ENCODE results near the gene MTMR3. TPM values are rescaled to one million over a fixed set of nuclear protein-coding genes. Genes with fewer than 3 reads are reported as not detected.
"Not testable (repeated sequence)": the region's sequence is repeated elsewhere in the genome, so short reads cannot be mapped to it uniquely, and the experiment has no call there.

Gene MTMR3
- total and polyA plus RNA-seq, 4 donors, result 13.6 to 86.0 (median 41.3) TPM

- Histone ChIP-seq H3K9ac (ENCODE audit: insufficient read depth in 1 of 2, low read length in 2 of 2) (no peak overlapping the region), H3K4me3 (no peak overlapping the region), H3K4me1 (ENCODE audit: control insufficient read depth in 5 of 5, insufficient read depth in 5 of 5, low read length in 5 of 5) (no peaks in the 10 kb centered on the region), H3K9me3 (ENCODE audit: control insufficient read depth in 4 of 4, insufficient read depth in 3 of 4, low read length in 3 of 4) (no peaks in the 10 kb centered on the region), H3K36me3 (ENCODE audit: control insufficient read depth in 4 of 4, insufficient read depth in 4 of 4, low read length in 4 of 4) (no peaks in the 10 kb centered on the region), H3K27ac (ENCODE audit: low read depth in 1 of 2, low read length in 1 of 2) (no peak overlapping the region), H3K27me3 (ENCODE audit: control insufficient read depth in 3 of 3, insufficient read depth in 3 of 3, low read length in 2 of 3) (no peaks in the 10 kb centered on the region)
- TF ChIP-seq CTCF (IDR thresholded peaks at IDR 0.05; ENCODE audit: control extremely low read depth, extremely low read depth), result no peak
- ATAC-seq (ENCODE audit: insufficient read depth, low FRiP score) (no peak), DNase-seq (no peak)
- WGBS, 2 donors, result 74 to 85% methylated on average over 10 of the region's 10 CpGs
These were observed 171.2 kb downstream of the MTMR3 start for GRCh38 chr22:30054067-30054763.

DNA sequence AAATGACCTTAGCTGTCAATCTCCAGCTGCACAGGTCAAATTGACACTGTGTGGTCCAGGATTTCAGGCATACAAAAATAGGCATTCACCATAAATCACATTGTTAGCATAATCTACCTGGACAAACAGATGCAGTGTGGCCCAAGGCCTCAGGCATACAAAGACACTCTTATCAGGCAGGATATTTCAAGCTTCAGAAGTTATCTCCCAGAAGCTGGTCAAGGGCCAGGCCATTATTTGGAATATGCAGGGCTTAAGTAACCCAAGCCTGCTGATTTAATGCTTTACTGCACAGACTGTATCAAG is 171.7 kb downstream of the MTMR3 start:
- Histone ChIP-seq H3K4me1 (ENCODE audit: control insufficient read depth in 5 of 5, insufficient read depth in 5 of 5, low read length in 5 of 5) (no peaks in the 10 kb centered on the region), H3K4me3 (no peak overlapping the region), H3K27me3 (ENCODE audit: control insufficient read depth in 3 of 3, insufficient read depth in 3 of 3, low read length in 2 of 3) (no peaks in the 10 kb centered on the region), H3K9ac (ENCODE audit: insufficient read depth in 1 of 2, low read length in 2 of 2) (peak overlapping the region in 1 of 2 donors; percentile 8), H3K9me3 (ENCODE audit: control insufficient read depth in 4 of 4, insufficient read depth in 3 of 4, low read length in 3 of 4) (no peaks in the 10 kb centered on the region), H3K36me3 (ENCODE audit: control insufficient read depth in 4 of 4, insufficient read depth in 4 of 4, low read length in 4 of 4) (no peaks in the 10 kb centered on the region), H3K27ac (ENCODE audit: low read depth in 1 of 2, low read length in 1 of 2) (no peak overlapping the region)
- TF ChIP-seq CTCF (IDR thresholded peaks at IDR 0.05; ENCODE audit: control extremely low read depth, extremely low read depth), result no peak
- no peak for DNase-seq
- ATAC-seq (ENCODE audit: insufficient read depth, low FRiP score), result no peak

- ATAC-seq (ENCODE audit: insufficient read depth, low FRiP score), result no peak
- H3K9ac ChIP-seq (ENCODE audit: insufficient read depth in 1 of 2, low read length in 2 of 2), result no peak overlapping the region
- no peak overlapping the region for H3K27ac ChIP-seq (ENCODE audit: low read depth in 1 of 2, low read length in 1 of 2)
- H3K27me3 ChIP-seq (ENCODE audit: control insufficient read depth in 3 of 3, insufficient read depth in 3 of 3, low read length in 2 of 3), result no peaks in the 10 kb centered on the region
- H3K4me1 ChIP-seq (ENCODE audit: control insufficient read depth in 5 of 5, insufficient read depth in 5 of 5, low read length in 5 of 5), result no peaks in the 10 kb centered on the region
- H3K4me3 ChIP-seq, result no peak overlapping the region
- TF ChIP-seq CTCF (IDR thresholded peaks at IDR 0.05; ENCODE audit: control extremely low read depth, extremely low read depth), result no peak
- no peaks in the 10 kb centered on the region for H3K36me3 ChIP-seq (ENCODE audit: control insufficient read depth in 4 of 4, insufficient read depth in 4 of 4, low read length in 4 of 4)
- H3K9me3 ChIP-seq (ENCODE audit: control insufficient read depth in 4 of 4, insufficient read depth in 3 of 4, low read length in 3 of 4), result no peaks in the 10 kb centered on the region
- WGBS, 2 donors, result 72 to 97% methylated on average over 1 of the region's 1 CpG
- DNase-seq, result peak in 1 of 3 donors; percentile 40
These were observed 173.0 kb downstream of the MTMR3 start for GRCh38 chr22:30056015-30056414.

DNA sequence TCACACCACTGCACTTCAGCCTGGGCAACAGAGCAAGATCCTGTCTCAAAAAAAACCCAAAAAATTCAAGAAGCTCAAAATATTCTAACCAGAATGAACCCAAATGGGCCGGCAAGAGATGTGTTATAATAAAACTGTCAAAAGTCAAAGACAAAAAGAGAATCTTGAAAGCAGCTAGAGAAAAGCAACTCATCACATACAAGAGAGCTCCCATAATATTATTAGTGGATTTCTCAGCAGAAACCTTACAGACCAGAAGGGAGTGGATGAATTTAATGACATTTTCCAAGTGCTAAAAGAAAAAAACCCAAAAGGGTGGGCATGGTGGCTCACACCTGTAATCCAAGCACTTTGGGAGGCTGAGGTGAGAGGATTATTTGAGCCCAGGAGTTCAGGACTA is 174.4 kb downstream of the MTMR3 start:
- H3K4me3 ChIP-seq, result no peak overlapping the region
- H3K9ac ChIP-seq (ENCODE audit: insufficient read depth in 1 of 2, low read length in 2 of 2), result no peak overlapping the region
- 94 to 100% methylated on average over 1 of the region's 1 CpG for WGBS, 2 donors
- no peaks in the 10 kb centered on the region for H3K9me3 ChIP-seq (ENCODE audit: control insufficient read depth in 4 of 4, insufficient read depth in 3 of 4, low read length in 3 of 4)
- H3K4me1 ChIP-seq (ENCODE audit: control insufficient read depth in 5 of 5, insufficient read depth in 5 of 5, low read length in 5 of 5), result no peaks in the 10 kb centered on the region
- no peak for TF ChIP-seq CTCF (IDR thresholded peaks at IDR 0.05; ENCODE audit: control extremely low read depth, extremely low read depth)
- DNase-seq (no peak), ATAC-seq (ENCODE audit: insufficient read depth, low FRiP score) (no peak)
- H3K27me3 ChIP-seq (ENCODE audit: control insufficient read depth in 3 of 3, insufficient read depth in 3 of 3, low read length in 2 of 3), result no peaks in the 10 kb centered on the region
- no peak overlapping the region for H3K27ac ChIP-seq (ENCODE audit: low read depth in 1 of 2, low read length in 1 of 2)
- H3K36me3 ChIP-seq (ENCODE audit: control insufficient read depth in 4 of 4, insufficient read depth in 4 of 4, low read length in 4 of 4), result no peaks in the 10 kb centered on the region

- H3K36me3 ChIP-seq (ENCODE audit: control insufficient read depth in 4 of 4, insufficient read depth in 4 of 4, low read length in 4 of 4); H3K9me3 ChIP-seq (ENCODE audit: control insufficient read depth in 4 of 4, insufficient read depth in 3 of 4, low read length in 3 of 4); DNase-seq; H3K27me3 ChIP-seq (ENCODE audit: control insufficient read depth in 3 of 3, insufficient read depth in 3 of 3, low read length in 2 of 3); H3K4me1 ChIP-seq (ENCODE audit: control insufficient read depth in 5 of 5, insufficient read depth in 5 of 5, low read length in 5 of 5); ATAC-seq (ENCODE audit: insufficient read depth, low FRiP score); H3K27ac ChIP-seq (ENCODE audit: low read depth in 1 of 2, low read length in 1 of 2); H3K9ac ChIP-seq (ENCODE audit: insufficient read depth in 1 of 2, low read length in 2 of 2); H3K4me3 ChIP-seq: not testable (repeated sequence)
- WGBS, 2 donors, result 93 to 96% methylated on average over 20 of the region's 22 CpGs
These were observed 176.5 kb downstream of the MTMR3 start for GRCh38 chr22:30059346-30060020.
